ENCODE results near the gene GPRC5C. TPM values are rescaled to one million over a fixed set of nuclear protein-coding genes. Genes with fewer than 3 reads are reported as not detected.

The GPRC5C gene
- total RNA-seq, 2 experiments from 2014 or later: 1.2 to 2.0 TPM

- Mint-ChIP-seq H3K4me1 (ENCODE audit: low read depth) (peaks cover 10% of the 10 kb centered on the region), H3K9me3 (no peaks in the 10 kb centered on the region), H3K4me3 (no peak overlapping the region), H3K27me3 (peaks cover 1% of the 10 kb centered on the region), H3K36me3 (ENCODE audit: low read depth) (no peaks in the 10 kb centered on the region), H3K27ac (no peak overlapping the region)
- intact Hi-C loops (cut with micrococcal nuclease): no loop called here
- ChIA-PET CTCF (interaction anchor here (1.2 kb wide), 1 partner anchor 70 kb away, joined by 4 read pairs; no protein-coding TSS in a partner anchor), POLR2A (interaction anchor here (0.6 kb wide), 1 partner anchor 162 kb away, joined by 3 read pairs; no protein-coding TSS in a partner anchor)
- no peak for ATAC-seq
- no peak for TF ChIP-seq CTCF (IDR thresholded peaks at IDR 0.05)
- DNase-seq: no peak
Measured at GRCh38 chr17:74449773-74450172, 17.9 kb downstream of the GPRC5C start.

- H3K36me3 Mint-ChIP-seq (ENCODE audit: low read depth): no peaks in the 10 kb centered on the region
- TF ChIP-seq CTCF (IDR thresholded peaks at IDR 0.05): no peak
- ChIA-PET CTCF (interaction anchor here (1.2 kb wide), 1 partner anchor 71 kb away, joined by 4 read pairs; no protein-coding TSS in a partner anchor), POLR2A (no interaction called here)
- intact Hi-C loops (cut with micrococcal nuclease): no loop called here
- H3K4me3 Mint-ChIP-seq: no peak overlapping the region
- peaks cover 1% of the 10 kb centered on the region for H3K27me3 Mint-ChIP-seq
- H3K9me3 Mint-ChIP-seq: no peaks in the 10 kb centered on the region
- no peak overlapping the region for H3K27ac Mint-ChIP-seq
- DNase-seq (no peak), ATAC-seq (no peak)
- peaks cover 11% of the 10 kb centered on the region for H3K4me1 Mint-ChIP-seq (ENCODE audit: low read depth)
Measured at GRCh38 chr17:74450231-74450630, 18.3 kb downstream of the GPRC5C start.

GRCh38 chr17:74450925-74451403, 19.1 kb downstream of the GPRC5C start:
- H3K4me3 Mint-ChIP-seq: no peak overlapping the region
- intact Hi-C loops (cut with micrococcal nuclease): no loop called here
- no peaks in the 10 kb centered on the region for H3K36me3 Mint-ChIP-seq (ENCODE audit: low read depth)
- H3K27me3 Mint-ChIP-seq: peaks cover 1% of the 10 kb centered on the region
- ATAC-seq: no peak
- H3K9me3 Mint-ChIP-seq: no peaks in the 10 kb centered on the region
- peaks cover 11% of the 10 kb centered on the region for H3K4me1 Mint-ChIP-seq (ENCODE audit: low read depth)
- H3K27ac Mint-ChIP-seq: no peak overlapping the region
- DNase-seq: no peak
- ChIA-PET POLR2A (no interaction called here), CTCF (interaction anchor here (0.6 to 11.1 kb wide), 4 partner anchors 13 to 99 kb away, joined by 3 to 125 read pairs (median 4); partner anchors contain the start of gene GPR142)
- TF ChIP-seq CTCF (IDR thresholded peaks at IDR 0.05): no peak

- DNase-seq (no peak), ATAC-seq (no peak)
- intact Hi-C loops (cut with micrococcal nuclease): no loop called here
- no peak overlapping the region for H3K4me3 Mint-ChIP-seq
- TF ChIP-seq CTCF (IDR thresholded peaks at IDR 0.05): no peak
- H3K36me3 Mint-ChIP-seq (ENCODE audit: low read depth): no peaks in the 10 kb centered on the region
- H3K9me3 Mint-ChIP-seq: no peaks in the 10 kb centered on the region
- ChIA-PET CTCF (interaction anchor here (0.6 to 11.1 kb wide), 3 partner anchors 14 to 82 kb away, joined by 3 to 125 read pairs (median 5); partner anchors contain the start of gene GPR142), POLR2A (no interaction called here)
- H3K27me3 Mint-ChIP-seq: peaks cover 1% of the 10 kb centered on the region
- H3K27ac Mint-ChIP-seq: no peak overlapping the region
- H3K4me1 Mint-ChIP-seq (ENCODE audit: low read depth): peaks cover 11% of the 10 kb centered on the region
Measured at GRCh38 chr17:74451557-74451956, 19.7 kb downstream of the GPRC5C start.

GRCh38 chr17:74452033-74452840, 20.3 kb downstream of the GPRC5C start:
- intact Hi-C loops (cut with micrococcal nuclease): no loop called here
- DNase-seq: no peak
- H3K4me1 Mint-ChIP-seq (ENCODE audit: low read depth): peaks cover 7% of the 10 kb centered on the region
- no peak overlapping the region for H3K27ac Mint-ChIP-seq
- ChIA-PET POLR2A (no interaction called here), CTCF (interaction anchor here (0.6 to 11.1 kb wide), 4 partner anchors 8 to 83 kb away, joined by 3 to 133 read pairs (median 70); partner anchors contain the start of gene GPR142)
- no peaks in the 10 kb centered on the region for H3K36me3 Mint-ChIP-seq (ENCODE audit: low read depth)
- peaks cover 1% of the 10 kb centered on the region for H3K27me3 Mint-ChIP-seq
- ATAC-seq: no peak
- no peak for TF ChIP-seq CTCF (IDR thresholded peaks at IDR 0.05)
- H3K4me3 Mint-ChIP-seq: no peak overlapping the region
- no peaks in the 10 kb centered on the region for H3K9me3 Mint-ChIP-seq
